H1 (cell line): ENCODE results near the gene MYLK.
"Not testable (repeated sequence)": the region's sequence is repeated elsewhere in the genome, so short reads cannot be mapped to it uniquely, and the experiment has no call there.

Source experiments
- ATF3 ChIP-seq: IDR thresholded peaks from 2 replicates; pipeline ENCODE4 v1.6.1; 2011; ENCODE audit warnings: low read depth, mild to moderate bottlenecking, low read length; ENCODE audit not compliant: insufficient read depth
- CHD1 ChIP-seq: IDR thresholded peaks from 2 replicates; pipeline ENCODE4 v1.6.1; 2012; ENCODE audit warnings: low read depth, low read length, improper control_type of control experiment
- CTCF ChIP-seq, 3 experiments: IDR thresholded peaks; 1 replicate in 2 of 3; 2 replicates in 1 of 3; pipeline versions ENCODE4 v1.5.1 to v1.6.1; 2011; ENCODE audit warnings: low read length in 3 of 3, mild to moderate bottlenecking in 3 of 3, inconsistent platforms in 2 of 3, low read depth in 1 of 3, moderate library complexity in 1 of 3; ENCODE audit not compliant: insufficient read depth in 1 of 3; ENCODE audit errors: control extremely low read depth in 1 of 3
- EP300 ChIP-seq, 2 experiments: IDR thresholded peaks; 1 replicate in 1 of 2; 2 replicates in 1 of 2; pipeline ENCODE4 v1.6.1; 2011 to 2012; ENCODE audit warnings: low read depth in 2 of 2, low read length in 2 of 2, mild to moderate bottlenecking in 2 of 2, borderline replicate concordance in 1 of 2, inconsistent platforms in 1 of 2, moderate library complexity in 1 of 2
- EZH2 ChIP-seq: fragments of 200-600 bp; sonication (generic); IDR thresholded peaks from 2 replicates; pipeline ENCODE4 v1.7.1; 2012; ENCODE audit warnings: low read depth, mild to moderate bottlenecking, moderate library complexity, low read length, inconsistent platforms; ENCODE audit not compliant: severe bottlenecking
- FOSL1 ChIP-seq: IDR thresholded peaks from 2 replicates; pipeline ENCODE4 v1.6.1; 2011; ENCODE audit warnings: mild to moderate bottlenecking, low read depth, low read length, moderate library complexity; ENCODE audit not compliant: insufficient read depth
- MAX ChIP-seq: IDR thresholded peaks from 2 replicates; pipeline ENCODE4 v1.6.1; 2012; ENCODE audit warnings: inconsistent platforms
- POLR2AphosphoS5 ChIP-seq: IDR thresholded peaks from 2 replicates; pipeline ENCODE4 v1.6.1; 2011; ENCODE audit warnings: low read depth, low read length
- RFX5 ChIP-seq: IDR thresholded peaks from 2 replicates; pipeline ENCODE4 v1.6.1; 2011; ENCODE audit warnings: low read depth, low read length, improper control_type of control experiment, borderline replicate concordance
- SIX5 ChIP-seq: IDR thresholded peaks from 2 replicates; pipeline ENCODE4 v1.6.1; 2011; ENCODE audit warnings: mild to moderate bottlenecking, low read depth, low read length
- SP2 ChIP-seq: IDR thresholded peaks from 2 replicates; pipeline ENCODE4 v1.6.1; 2012; ENCODE audit warnings: mild to moderate bottlenecking, low read length, inconsistent platforms
- SRF ChIP-seq: IDR thresholded peaks from 2 replicates; pipeline ENCODE4 v1.6.1; 2011; ENCODE audit warnings: mild to moderate bottlenecking, low read depth, low read length, moderate library complexity
- YY1 ChIP-seq: IDR thresholded peaks from 2 replicates; pipeline ENCODE4 v1.6.1; 2011; ENCODE audit warnings: low read depth, mild to moderate bottlenecking, low read length

- not testable (repeated sequence) for TF ChIP-seq EP300 (IDR thresholded peaks at IDR 0.05; ENCODE audit: borderline replicate concordance in 1 of 2, low read depth in 2 of 2, low read length in 2 of 2); SP2; MAX; SRF; CTCF (IDR thresholded peaks at IDR 0.05; ENCODE audit: control extremely low read depth in 1 of 3, insufficient read depth in 1 of 3, low read depth in 1 of 3, low read length in 3 of 3); POLR2AphosphoS5; FOSL1; RFX5; EZH2; CHD1; SIX5; YY1; ATF3
These were observed 145.6 kb downstream of the MYLK start for GRCh38 chr3:123738522-123738921.
